GM20000 (cell line): ENCODE results near the gene TMEM256.
"Not testable (repeated sequence)": the region's sequence is repeated elsewhere in the genome, so short reads cannot be mapped to it uniquely, and the experiment has no call there.

Experiments used
- DNase-seq: peaks from one replicate; pipeline ENCODE4 v3.0.0; 2012; ENCODE audit warnings: low spot score
- TF ChIP-seq, protein P1 (sequence below): IDR thresholded peaks from 2 replicates; pipeline ENCODE4 v1.5.1; 2012; ENCODE audit warnings: mild to moderate bottlenecking, control low read depth; ENCODE audit errors: extremely low read depth, missing control alignments

The TMEM256 gene

DNA sequence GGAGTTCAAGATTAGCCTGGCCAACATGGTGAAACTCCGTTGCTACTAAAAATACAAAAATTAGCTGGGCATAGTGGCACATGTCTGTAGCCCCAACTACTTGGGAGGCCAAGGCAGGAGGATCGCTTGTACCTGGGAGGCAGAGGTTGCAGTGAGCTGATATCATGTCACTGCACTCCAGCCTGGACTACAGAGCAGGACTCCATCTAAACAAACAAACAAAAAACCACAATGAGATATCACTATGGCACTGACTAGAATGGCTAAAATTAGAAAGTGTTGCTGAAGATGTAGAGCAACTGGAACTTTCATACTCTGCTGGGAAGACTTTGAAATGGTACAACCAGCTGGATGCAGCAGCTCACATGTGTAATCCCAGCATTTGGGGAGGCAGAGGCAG is 29.5 kb downstream of the TMEM256 start:
- TF ChIP-seq, protein P1, sequence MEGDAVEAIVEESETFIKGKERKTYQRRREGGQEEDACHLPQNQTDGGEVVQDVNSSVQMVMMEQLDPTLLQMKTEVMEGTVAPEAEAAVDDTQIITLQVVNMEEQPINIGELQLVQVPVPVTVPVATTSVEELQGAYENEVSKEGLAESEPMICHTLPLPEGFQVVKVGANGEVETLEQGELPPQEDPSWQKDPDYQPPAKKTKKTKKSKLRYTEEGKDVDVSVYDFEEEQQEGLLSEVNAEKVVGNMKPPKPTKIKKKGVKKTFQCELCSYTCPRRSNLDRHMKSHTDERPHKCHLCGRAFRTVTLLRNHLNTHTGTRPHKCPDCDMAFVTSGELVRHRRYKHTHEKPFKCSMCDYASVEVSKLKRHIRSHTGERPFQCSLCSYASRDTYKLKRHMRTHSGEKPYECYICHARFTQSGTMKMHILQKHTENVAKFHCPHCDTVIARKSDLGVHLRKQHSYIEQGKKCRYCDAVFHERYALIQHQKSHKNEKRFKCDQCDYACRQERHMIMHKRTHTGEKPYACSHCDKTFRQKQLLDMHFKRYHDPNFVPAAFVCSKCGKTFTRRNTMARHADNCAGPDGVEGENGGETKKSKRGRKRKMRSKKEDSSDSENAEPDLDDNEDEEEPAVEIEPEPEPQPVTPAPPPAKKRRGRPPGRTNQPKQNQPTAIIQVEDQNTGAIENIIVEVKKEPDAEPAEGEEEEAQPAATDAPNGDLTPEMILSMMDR: no peak
- no peak for DNase-seq

DNA sequence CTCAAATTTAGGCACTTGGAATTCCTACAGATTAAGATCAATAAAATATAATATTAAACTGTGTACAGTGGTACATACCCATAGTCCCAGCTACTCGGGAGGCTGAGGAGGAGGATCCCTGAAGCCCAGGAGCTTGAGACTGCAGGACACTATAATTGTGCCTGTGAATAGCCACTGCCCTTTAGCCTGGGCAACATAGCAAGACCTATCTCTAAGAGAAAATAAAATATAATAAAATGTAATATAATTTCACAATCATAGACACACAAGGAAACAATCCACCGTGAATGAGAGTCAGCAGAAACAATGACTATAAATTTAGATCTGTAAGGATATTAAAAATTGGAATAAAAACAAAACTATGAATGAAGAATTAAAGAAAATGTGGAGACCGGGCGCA is 33.0 kb downstream of the TMEM256 start:
- TF ChIP-seq, protein P1: no peak
- no peak for DNase-seq

DNA sequence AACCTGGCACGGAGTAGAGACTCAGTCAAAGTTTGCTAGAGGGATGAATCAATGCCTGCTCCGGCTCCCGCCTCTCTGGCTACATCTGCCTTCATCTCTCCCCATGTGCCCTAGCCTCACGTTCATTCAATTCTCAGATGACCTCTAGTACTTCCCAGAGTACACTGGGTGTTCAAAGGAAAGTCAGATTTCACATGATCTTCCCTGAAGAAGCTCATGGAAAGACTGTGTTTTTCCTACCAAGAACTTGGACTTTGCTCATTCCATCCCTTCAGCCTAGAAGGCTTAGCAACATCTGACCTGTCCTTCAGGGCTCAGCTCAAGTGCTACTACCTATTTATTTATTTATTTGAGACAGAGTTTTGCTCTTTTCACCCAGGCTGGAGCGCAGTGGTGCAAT is 34.1 kb downstream of the TMEM256 start:
- no peak for DNase-seq
- TF ChIP-seq, protein P1: no peak

DNA sequence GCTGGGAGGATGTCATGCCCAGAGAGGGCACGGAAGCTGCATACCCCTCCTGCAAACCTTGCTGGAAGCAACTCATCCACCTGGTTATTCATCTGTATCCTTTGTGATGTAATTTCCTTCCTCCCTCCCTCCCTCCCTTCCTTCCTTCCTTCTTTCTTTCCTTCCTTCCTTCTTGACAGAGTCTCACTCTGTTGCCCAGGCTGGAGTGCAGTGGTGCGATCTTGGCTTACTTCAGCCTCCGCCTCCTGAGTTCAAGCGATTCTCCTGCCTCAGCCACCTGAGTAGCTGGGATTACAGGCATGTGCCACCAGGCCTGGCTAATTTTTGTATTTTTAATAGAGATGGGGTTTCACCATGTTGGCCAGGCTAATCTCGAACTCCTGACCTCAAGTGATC is 35.3 kb downstream of the TMEM256 start:
- DNase-seq: not testable (repeated sequence)

DNA sequence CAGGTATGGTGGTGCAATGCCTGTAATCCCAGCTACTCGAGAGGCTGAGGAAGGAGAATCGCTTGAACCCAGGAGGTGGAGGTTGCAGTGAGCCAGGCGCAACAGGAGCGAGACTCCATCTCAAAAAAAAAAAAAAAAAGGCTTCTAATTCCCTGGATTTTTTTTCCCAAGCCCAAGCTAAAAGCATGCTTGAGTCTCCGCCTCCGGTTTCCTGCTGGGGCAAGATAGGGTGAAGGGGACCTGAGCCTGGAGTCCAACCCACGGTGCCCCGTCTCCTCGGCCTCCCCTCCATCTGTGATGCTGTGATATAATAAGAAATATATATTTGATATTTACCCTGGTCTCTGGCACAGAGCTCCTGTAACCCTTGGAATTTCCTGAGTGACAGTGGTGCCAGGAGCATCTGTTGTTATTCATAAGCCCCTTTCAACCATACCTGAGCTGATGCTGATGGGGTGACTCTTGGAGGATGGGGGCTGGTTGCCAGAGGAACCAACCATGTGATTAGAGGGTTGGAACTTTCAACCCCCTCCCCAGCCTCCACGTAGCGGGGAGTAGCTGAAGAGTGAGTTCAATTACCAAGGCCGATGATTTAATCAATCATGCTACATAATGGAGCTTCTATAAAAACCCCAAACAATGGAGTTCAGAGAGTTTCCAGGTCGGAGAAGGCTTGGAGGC is 35.8 kb downstream of the TMEM256 start:
- DNase-seq: no peak

DNA sequence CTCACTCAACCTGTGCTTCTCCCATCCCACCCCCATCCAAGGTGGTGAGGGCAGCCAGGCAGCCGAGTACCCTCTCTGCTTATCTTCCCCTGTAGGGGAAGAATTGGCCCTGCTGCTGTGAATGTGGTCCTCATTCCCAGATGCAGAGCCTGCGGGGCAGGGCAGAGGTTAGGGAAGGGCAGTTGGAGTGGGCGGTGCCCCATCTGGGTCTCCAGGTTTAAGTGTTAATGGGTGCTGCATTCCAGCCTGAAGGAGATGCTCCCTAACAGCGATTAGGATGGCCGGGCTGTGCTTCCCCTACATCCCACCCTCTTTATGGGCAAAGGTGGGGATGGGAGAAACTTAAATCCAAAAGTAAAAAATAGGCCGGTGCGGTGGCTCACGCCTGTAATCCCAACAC is 36.8 kb downstream of the TMEM256 start:
- DNase-seq: no peak
- TF ChIP-seq, protein P1: no peak

More for the DNA sequence above, 35.8 kb downstream of the TMEM256 start:
- TF ChIP-seq, protein P1: no peak

DNA sequence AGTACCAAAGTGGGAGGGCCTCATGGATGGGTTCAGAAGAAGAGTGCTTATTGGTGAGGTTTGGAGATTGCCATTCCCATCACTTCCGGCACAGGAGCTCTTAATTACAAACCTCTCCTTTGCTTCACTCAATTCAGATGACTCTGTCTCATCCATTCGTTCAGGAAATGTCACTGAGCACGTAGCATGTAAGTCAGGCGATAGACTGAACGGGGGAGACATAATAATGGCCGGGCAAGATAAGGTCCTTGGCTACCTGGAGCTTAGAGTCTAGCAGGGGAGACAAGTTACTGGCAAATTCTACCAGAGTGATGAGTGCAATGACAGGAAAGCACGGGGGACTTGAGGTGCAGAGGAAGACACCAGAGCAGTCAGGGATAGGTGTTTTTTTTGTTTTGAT is 37.9 kb downstream of the TMEM256 start:
- DNase-seq: not testable (repeated sequence)

DNA sequence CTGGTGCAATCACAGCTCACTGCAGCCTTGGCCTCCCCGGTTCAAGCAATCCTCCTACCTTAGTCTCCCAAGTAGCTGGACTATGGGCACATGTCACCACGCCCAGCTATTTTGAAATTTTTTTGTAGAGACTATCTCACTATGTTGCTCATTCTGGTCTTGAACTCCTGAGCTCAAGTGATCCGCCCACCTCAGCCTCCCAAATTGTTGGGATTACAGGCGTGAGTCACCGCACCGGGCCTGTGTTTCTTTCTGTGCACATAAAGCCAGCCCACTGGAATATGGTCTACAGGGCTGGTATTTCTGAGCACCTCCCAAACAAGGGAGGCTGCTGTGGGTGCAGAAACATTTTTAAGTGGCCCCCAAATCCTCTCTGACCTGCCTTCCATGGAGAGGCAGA is 40.6 kb downstream of the TMEM256 start:
- TF ChIP-seq, protein P1: no peak
- DNase-seq: no peak
